Stomach (tissue), 9 donors: ENCODE data around the gene CDC42BPB. TPM values are rescaled to one million over a fixed set of nuclear protein-coding genes. Genes with fewer than 3 reads are reported as not detected.

Source experiments
- DNase-seq, 2 donors: peaks; one replicate each; pipeline versions ENCODE4 v3.0.0 to v3.0.0-alpha.2; 2013 to 2019
- H3K27ac ChIP-seq, 5 donors: fragments of 200-600 bp in 4 of 5; sonication (generic) in 4 of 5; one replicate each; pipeline ENCODE4 v1.5.1; 2013 to 2019; ENCODE audit warnings: mild to moderate bottlenecking in 1 of 5, moderate library complexity in 1 of 5
- H3K27me3 ChIP-seq, 3 donors: fragments of 200-600 bp; sonication (generic); one replicate each; pipeline ENCODE4 v1.5.1; 2017 to 2019; ENCODE audit warnings: mixed run types in 1 of 3
- H3K36me3 ChIP-seq, 4 donors: fragments of 200-600 bp; sonication (generic); 1 replicate in 3 of 4; 2 replicates in 1 of 4; pipeline ENCODE4 v1.5.1; 2016 to 2019
- H3K4me1 ChIP-seq, 4 donors: fragments of 200-600 bp; sonication (generic); one replicate each; pipeline ENCODE4 v1.5.1; 2016 to 2019
- H3K4me3 ChIP-seq, 4 donors: fragments of 200-600 bp; sonication (generic) in 3 of 4; one replicate each; pipeline ENCODE4 v1.5.1; 2016 to 2019; ENCODE audit warnings: mild to moderate bottlenecking in 1 of 4
- H3K9me3 ChIP-seq, 4 donors: fragments of 200-600 bp; sonication (generic); one replicate each; pipeline ENCODE4 v1.5.1; 2016 to 2019
- EP300 ChIP-seq: sonication (generic); formaldehyde crosslinking; IDR thresholded peaks from one replicate; pipeline ENCODE4 v1.6.1; 2017; ENCODE audit warnings: antibody characterized with exemption
- POLR2A ChIP-seq, 4 donors: fragments of 450-650 bp; IDR thresholded peaks; one replicate each; pipeline ENCODE4 v1.6.1; 2016; ENCODE audit warnings: antibody characterized with exemption in 4 of 4, control low read depth in 2 of 4, mild to moderate bottlenecking in 1 of 4, moderate library complexity in 1 of 4
- POLR2AphosphoS5 ChIP-seq, 3 donors: sonication (generic); formaldehyde crosslinking; IDR thresholded peaks; one replicate each; pipeline ENCODE4 v1.6.1; 2016; ENCODE audit warnings: antibody characterized with exemption in 3 of 3
- WGBS, 5 donors: extraction: QIAGEN DNeasy Blood & Tissue Kit in 3 of 5; methylation state at CpG; one replicate each; pipeline versions ENCODE4 v1.1.5 to v1.1.7; 2013 to 2018; 5-methylcytosine and 5-hydroxymethylcytosine counted together
- intact Hi-C: fragments of 100-400 bp; cut with DNase I; formaldehyde crosslinking; loops from one replicate; pipeline ENCODE4 v1.15.1; 2023; ENCODE audit warnings: low total_unique reads
- polyA plus RNA-seq, 3 donors: library from polyadenylated mRNA; stranded (reverse); fragments of 200-250 nt; gene quantifications; one replicate each; pipeline ENCODE4 v1.2.3, GENCODE V29; 2013
- total RNA-seq, 5 donors: library from RNA; depleted of rRNA; stranded (reverse); fragments of >200 nt; gene quantifications; one replicate each; pipeline versions ENCODE4 v1.1.0 to v1.2.3, GENCODE V29; 2014 to 2016
- TF ChIP-seq, protein P1 (sequence below), 7 experiments: fragments of 450-650 bp in 4 of 7; fragments of 200-600 bp in 3 of 7; sonication (generic) in 3 of 7; IDR thresholded peaks; one replicate each; pipeline ENCODE4 v1.5.1; 2016 to 2019; ENCODE audit warnings: antibody characterized with exemption in 7 of 7, control low read depth in 2 of 7, mild to moderate bottlenecking in 1 of 7
- donor health status: healthy with polysubstance abuse.
- donor health status: Bipolar disorder and iron deficiency.
- donor health status: healthy.

The CDC42BPB gene
- total and polyA plus RNA-seq, 8 donors, result 16.3 to 400 (median 127) TPM

DNA sequence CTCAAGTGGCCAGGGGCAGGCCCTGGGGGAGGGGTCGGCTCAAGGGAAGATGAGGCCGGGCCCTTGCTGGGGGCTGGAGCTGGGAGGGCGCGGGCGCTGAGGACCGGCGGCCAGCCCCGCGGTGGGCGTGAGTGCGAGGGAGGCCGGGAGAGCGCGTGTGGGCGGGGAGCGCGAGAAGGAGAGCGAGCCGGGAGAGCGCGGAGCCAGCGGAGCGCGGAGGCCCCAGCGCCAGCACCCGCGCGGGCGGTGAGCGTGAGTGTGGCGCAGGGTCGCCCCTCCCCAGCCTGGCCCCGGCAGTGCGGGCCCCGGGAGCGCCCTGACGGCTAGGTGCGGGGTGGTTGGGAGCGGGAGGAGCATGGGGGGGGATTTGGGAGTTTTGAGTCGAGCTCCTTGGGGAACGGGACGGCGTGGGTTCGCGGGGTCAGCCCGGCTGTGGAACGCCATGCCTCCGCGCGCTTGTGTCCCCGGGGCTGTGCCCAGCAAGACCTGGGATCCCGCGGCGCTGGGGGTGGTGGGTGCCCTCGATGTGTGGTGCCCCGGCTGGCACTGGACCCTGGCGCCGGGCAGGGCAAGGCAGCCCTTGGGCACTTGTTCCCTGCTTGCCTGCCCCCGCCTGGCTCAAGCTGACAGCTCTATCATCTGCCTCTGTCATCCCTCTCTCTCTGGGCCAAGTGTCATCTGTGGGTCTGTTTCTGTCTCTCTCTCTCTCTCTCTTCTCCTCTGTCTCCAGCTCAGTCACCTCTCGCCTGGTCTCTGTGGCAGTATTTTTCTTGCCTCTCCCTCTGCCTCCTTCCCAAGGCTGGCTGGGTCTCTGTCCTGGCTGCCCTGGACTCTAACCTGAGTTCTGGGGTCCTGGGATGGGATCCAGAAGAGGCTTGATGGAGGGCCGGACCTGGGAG is 26.9 kb upstream of the CDC42BPB start, which contains the start of gene LBHD2:
Gene LBHD2, plus strand, starts transcription at position 190 of the 899 bp plus-strand sequence. CDS start 1,803 bp downstream, outside the sequence.
- intact Hi-C loops, result no loop called here
- peaks cover 7 to 9% (median 8%) of the 10 kb centered on the region in 4 donors for H3K4me1 ChIP-seq
- peak in 1 of 2 donors; percentile 58 for DNase-seq
- peak within 1 kb of the TSS; percentile 19 to 36 (median 23) for H3K4me3 ChIP-seq
- no peak within 1 kb of the TSS for H3K27ac ChIP-seq
- WGBS, 5 donors, result 9 to 24% (median 21%) methylated on average over 44 to 61 of the region's 61 CpGs
- H3K9me3 ChIP-seq, result no peaks in the 10 kb centered on the region
- H3K27me3 ChIP-seq, result peaks cover 3 to 76% (median 21%) of the 10 kb centered on the region in 3 donors
- TF ChIP-seq POLR2A (IDR thresholded peaks at IDR 0.05), result no peak
- no peak for TF ChIP-seq POLR2AphosphoS5 (IDR thresholded peaks at IDR 0.05)
- no peak for TF ChIP-seq EP300
- TF ChIP-seq, protein P1, sequence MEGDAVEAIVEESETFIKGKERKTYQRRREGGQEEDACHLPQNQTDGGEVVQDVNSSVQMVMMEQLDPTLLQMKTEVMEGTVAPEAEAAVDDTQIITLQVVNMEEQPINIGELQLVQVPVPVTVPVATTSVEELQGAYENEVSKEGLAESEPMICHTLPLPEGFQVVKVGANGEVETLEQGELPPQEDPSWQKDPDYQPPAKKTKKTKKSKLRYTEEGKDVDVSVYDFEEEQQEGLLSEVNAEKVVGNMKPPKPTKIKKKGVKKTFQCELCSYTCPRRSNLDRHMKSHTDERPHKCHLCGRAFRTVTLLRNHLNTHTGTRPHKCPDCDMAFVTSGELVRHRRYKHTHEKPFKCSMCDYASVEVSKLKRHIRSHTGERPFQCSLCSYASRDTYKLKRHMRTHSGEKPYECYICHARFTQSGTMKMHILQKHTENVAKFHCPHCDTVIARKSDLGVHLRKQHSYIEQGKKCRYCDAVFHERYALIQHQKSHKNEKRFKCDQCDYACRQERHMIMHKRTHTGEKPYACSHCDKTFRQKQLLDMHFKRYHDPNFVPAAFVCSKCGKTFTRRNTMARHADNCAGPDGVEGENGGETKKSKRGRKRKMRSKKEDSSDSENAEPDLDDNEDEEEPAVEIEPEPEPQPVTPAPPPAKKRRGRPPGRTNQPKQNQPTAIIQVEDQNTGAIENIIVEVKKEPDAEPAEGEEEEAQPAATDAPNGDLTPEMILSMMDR (IDR thresholded peaks at IDR 0.05), result no peak
- H3K36me3 ChIP-seq, result no peaks in the 10 kb centered on the region

GRCh38 chr14:103081951-103082350 is 24.6 kb upstream of the CDC42BPB start:
- intact Hi-C loops, result no loop called here
- no peak for TF ChIP-seq EP300
- no peak for TF ChIP-seq POLR2AphosphoS5 (IDR thresholded peaks at IDR 0.05)
- TF ChIP-seq, protein P1 (IDR thresholded peaks at IDR 0.05), result no peak
- TF ChIP-seq POLR2A (IDR thresholded peaks at IDR 0.05), result no peak
- H3K27ac ChIP-seq, result no peak overlapping the region
- no peaks in the 10 kb centered on the region for H3K36me3 ChIP-seq
- H3K27me3 ChIP-seq, result peaks cover 3 to 72% (median 21%) of the 10 kb centered on the region in 3 donors
- no peak overlapping the region for H3K4me3 ChIP-seq
- H3K9me3 ChIP-seq, result no peaks in the 10 kb centered on the region
- H3K4me1 ChIP-seq, result peaks cover 7 to 9% (median 8%) of the 10 kb centered on the region in 4 donors
- WGBS, 5 donors, result 94 to 97% (median 96%) methylated on average over 2 of the region's 2 CpGs
- DNase-seq, result no peak

GRCh38 chr14:103078860-103079587 is 21.7 kb upstream of the CDC42BPB start:
- intact Hi-C loops, result no loop called here
- Histone ChIP-seq H3K4me3 (no peak overlapping the region), H3K36me3 (no peaks in the 10 kb centered on the region), H3K27me3 (peaks cover 0 to 43% (median 4%) of the 10 kb centered on the region in 3 donors), H3K27ac (no peak overlapping the region), H3K4me1 (peaks cover 9 to 28% (median 23%) of the 10 kb centered on the region in 4 donors), H3K9me3 (no peaks in the 10 kb centered on the region)
- TF ChIP-seq, protein P1 (IDR thresholded peaks at IDR 0.05), result no peak
- no peak for TF ChIP-seq EP300
- no peak for TF ChIP-seq POLR2A (IDR thresholded peaks at IDR 0.05)
- no peak for TF ChIP-seq POLR2AphosphoS5 (IDR thresholded peaks at IDR 0.05)
- no peak for DNase-seq
- 70 to 77% (median 74%) methylated on average over 8 to 11 of the region's 11 CpGs for WGBS, 5 donors

DNA sequence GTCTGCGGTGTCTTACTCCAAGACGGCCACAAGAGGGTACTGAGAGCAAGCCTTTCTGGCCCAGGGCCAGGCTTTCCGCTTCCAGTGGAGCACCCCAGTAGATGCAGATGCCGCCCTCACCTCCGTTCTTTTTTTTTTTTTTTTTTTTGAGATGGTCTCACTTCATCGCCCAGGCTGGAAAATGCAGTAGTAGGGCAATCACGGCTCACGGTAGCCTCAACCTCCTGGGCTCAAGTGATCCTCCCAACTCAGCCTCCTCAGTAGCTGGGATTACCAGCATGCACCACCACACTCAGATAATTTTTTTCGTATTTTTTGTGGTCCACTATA is 21.0 kb upstream of the CDC42BPB start:
- no peaks in the 10 kb centered on the region for H3K36me3 ChIP-seq
- no peak overlapping the region for H3K4me3 ChIP-seq
- H3K9me3 ChIP-seq, result no peaks in the 10 kb centered on the region
- peak; percentile 90 to 92 for DNase-seq
- H3K27me3 ChIP-seq, result peaks cover 0 to 36% (median 0%) of the 10 kb centered on the region in 3 donors
- 7 to 16% (median 9%) methylated on average over 7 to 9 of the region's 9 CpGs for WGBS, 5 donors
- H3K27ac ChIP-seq, result no peak overlapping the region
- intact Hi-C loops, result no loop called here
- H3K4me1 ChIP-seq, result peaks cover 7 to 31% (median 23%) of the 10 kb centered on the region in 4 donors
- peak in 2 of 3 donors; percentile 40 to 49 for TF ChIP-seq POLR2AphosphoS5 (IDR thresholded peaks at IDR 0.05)
- TF ChIP-seq POLR2A (IDR thresholded peaks at IDR 0.05), result no peak
- TF ChIP-seq EP300, result no peak
- TF ChIP-seq, protein P1 (IDR thresholded peaks at IDR 0.05), result peak in 4 of 7 experiments; percentile 71 to 84 (median 82)
